Activated effector memory CD4-positive, alpha-beta T cell treated with anti-CD3 and anti-CD28 coated beads, Interleukin-2, amount 50 U/mL, for 16 hours (primary cell): ENCODE measurements around the gene MYL12B.
"Not testable (repeated sequence)": the region's sequence is repeated elsewhere in the genome, so short reads cannot be mapped to it uniquely, and the experiment has no call there.

Experiments
- DNase-seq: peaks from one replicate; pipeline ENCODE4 v3.0.0-alpha.2; 2020

Gene MYL12B

DNA sequence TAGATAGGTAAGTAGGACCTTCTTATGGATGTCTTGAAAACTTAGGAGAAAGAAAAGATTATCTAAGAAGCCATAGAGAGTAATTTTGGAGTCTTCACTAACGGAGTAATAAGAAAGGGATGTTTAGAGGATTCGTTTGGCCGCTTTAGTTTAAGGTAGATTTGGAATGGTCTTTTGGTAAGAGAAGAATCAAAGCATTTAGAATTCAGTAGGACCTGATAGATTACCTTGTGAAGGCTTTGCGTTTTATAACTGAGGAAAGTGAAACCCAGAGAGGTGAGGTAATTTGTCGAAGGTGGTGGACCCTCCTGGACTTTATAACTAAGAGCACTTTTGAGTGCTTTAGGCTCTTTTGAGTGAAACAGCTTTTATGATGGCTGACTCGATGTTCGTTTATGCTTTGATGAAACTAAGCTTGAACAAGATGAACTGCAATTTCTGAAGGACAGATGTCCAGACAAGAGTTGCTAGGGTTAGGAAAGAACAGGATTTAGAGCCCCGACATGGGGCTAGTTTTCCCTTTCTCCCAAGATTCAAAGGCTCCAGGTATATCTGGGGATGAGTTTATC is 1.3 kb downstream of the MYL12B start:
- no peak for DNase-seq

DNA sequence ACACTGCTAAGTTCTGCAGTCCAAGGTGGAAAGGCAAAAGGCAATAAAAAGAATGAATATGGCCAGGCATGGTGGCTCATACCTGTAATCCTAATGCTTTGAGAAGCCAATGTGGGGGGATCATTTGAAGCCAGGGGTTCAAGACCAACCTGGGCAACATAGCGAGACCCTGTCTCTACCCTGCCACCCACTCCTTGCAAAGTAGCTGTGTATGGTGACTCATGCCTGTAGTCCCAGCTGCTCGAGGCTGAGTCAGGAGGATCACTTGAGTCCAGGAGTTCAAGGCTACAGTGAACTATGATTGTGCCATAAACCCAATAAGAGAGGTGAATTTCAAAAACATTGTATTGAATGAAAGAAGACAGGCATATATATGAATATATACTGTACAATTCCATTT is 2.4 kb downstream of the MYL12B start:
- DNase-seq, result peak; percentile 69

DNA sequence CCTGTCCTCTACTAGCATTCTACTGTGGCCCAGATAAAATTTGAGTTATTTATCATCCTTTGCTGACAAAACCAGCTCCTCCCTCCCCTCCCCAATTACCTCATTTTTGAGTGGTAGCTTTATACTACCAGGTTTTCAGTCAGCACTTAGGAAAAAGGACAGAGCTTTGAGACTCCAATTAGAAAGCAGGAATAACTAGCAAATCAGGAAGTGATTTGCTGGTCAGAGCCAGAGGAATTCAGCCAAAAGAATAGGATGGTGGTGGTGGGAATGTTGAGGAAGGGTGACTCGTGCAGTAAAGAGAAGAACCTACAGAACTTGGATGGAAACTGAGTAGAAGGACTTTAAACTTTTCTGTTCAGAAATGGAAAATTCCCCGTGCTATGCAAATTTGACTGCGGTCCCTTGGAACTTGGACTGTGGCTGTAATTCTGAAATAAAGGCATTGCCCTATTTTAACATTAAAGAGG is 3.7 kb downstream of the MYL12B start:
- DNase-seq, result no peak

DNA sequence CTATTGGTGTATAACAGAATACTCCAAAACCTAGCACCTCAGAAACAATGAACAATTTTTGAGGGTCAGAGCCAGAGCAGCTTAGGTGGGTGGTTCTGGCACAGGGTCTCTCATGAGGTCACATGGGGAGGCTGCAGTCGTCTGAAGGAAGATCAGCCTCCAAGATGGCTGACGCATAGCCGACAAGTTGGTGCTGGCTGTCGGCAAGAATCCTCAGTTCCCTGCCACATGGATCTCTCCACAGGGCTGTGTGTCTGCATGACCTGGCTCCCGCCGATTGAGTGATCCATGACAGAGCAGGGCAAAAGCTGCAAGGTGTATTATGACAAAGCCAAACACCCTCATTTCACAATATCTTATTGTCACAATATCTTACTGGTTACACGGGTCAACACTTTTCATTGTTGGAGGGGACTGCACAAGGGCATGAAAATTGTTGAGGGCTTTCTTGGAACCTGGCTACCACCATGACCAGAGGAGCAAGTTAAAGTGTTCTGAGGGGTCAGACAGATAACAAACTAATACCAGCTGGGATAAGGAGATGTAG is 4.2 kb downstream of the MYL12B start:
- no peak for DNase-seq

GRCh38 chr18:3268306-3268705 is 6.4 kb downstream of the MYL12B start:
- no peak for DNase-seq

GRCh38 chr18:3269241-3269913 is 7.4 kb downstream of the MYL12B start:
- no peak for DNase-seq

DNA sequence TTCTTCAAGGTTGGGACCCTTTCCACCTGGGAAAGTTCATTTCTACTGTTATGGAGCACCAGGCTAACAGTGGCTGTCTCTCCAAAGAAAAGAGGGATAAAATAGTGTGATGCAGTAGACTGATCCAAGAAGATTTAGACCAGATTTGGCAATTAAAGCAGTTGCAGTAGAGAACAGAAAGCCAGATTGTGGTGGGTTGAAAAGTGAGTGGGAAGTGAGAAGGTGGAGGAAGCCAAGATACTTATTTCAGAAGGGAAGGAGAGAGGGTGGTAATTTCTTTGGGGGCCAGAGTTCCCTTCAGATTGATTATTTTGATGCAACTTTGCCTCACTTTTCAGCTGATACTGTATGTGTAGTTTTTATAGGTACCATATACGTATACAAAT is 8.0 kb downstream of the MYL12B start:
- DNase-seq, result no peak

DNA sequence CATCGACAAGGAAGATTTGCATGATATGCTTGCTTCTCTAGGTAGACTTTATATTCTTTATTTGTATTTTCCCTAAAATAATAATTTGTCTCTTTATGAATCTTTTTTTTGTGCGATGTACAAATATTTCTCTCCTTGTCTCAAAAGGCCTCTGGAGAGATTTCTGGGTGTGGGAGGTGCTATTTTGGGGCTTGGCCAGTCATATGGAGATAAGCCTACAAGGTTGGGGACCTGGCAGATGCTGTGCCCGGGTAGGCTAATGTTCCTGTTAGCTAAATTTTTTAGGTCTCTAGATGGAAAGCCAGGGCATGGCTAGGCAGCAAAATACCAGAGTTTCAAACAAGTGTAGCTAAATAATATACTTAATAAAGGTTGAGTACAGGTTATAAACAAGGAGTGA is 11.1 kb downstream of the MYL12B start:
- DNase-seq, result no peak

DNA sequence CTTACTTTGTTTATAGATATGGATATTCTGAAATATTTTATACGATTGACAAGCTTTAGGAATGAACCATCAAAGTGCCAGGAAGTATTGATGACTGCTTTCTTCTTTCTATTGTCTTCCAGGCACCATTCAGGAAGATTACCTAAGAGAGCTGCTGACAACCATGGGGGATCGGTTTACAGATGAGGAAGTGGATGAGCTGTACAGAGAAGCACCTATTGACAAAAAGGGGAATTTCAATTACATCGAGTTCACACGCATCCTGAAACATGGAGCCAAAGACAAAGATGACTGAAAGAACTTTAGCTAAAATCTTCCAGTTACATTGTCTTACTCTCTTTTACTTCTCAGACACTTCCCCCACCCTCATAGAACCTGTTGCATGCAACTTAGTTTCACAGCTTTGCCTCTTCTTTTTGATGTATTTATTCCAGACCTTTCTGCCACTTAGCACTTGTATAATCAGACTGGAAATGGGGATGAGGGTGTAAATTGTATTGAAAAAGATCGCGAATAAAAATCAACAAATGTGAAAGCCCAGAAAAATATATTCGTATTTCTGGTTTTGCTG is 15.8 kb downstream of the MYL12B start:
- DNase-seq, result not testable (repeated sequence)

DNA sequence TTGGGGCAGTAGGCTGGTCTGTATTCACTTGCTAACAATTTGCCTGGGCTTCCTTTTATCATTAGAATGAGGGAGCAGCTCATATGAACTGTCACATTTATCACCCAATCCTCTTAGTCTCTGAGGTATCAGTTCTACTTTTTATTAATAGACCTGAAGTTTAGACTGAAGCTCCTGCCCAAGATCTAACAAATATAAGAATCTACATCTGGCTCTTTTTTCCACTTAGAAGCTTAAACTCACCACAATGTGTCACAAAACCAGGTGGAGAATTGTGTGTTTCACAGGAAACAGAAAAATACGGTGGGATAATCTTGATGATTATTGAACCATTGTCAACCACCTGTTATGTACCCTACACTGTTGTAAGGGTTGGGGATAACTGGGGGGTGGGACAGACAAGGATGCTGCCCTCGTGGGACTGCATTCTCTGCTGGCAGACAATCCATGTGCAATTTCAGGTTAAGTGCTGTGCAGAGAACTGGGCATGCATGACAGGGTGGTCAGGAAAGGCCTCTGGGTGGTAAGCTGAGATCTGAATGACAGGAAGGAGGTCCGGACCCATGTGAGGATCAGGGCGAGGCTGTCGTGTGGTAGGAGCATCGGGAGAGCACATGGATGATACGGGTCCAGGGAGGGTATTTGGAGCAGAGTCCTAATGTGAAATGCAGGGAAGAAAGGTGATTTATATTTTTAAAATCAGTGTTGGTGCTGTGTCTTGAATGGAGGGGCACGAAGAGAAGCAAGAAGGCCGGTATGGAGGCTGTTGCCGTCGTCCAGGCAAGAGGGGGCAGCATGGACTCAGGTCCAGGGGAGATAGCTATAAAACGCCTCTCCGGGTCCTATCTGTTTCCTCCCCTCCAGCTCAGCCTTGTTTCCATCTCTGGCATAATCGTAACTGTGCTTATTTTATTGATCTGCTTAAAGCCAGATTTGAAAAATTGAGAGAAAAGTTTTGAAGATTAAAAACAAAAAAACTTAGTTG is 17.6 kb downstream of the MYL12B start:
- no peak for DNase-seq

DNA sequence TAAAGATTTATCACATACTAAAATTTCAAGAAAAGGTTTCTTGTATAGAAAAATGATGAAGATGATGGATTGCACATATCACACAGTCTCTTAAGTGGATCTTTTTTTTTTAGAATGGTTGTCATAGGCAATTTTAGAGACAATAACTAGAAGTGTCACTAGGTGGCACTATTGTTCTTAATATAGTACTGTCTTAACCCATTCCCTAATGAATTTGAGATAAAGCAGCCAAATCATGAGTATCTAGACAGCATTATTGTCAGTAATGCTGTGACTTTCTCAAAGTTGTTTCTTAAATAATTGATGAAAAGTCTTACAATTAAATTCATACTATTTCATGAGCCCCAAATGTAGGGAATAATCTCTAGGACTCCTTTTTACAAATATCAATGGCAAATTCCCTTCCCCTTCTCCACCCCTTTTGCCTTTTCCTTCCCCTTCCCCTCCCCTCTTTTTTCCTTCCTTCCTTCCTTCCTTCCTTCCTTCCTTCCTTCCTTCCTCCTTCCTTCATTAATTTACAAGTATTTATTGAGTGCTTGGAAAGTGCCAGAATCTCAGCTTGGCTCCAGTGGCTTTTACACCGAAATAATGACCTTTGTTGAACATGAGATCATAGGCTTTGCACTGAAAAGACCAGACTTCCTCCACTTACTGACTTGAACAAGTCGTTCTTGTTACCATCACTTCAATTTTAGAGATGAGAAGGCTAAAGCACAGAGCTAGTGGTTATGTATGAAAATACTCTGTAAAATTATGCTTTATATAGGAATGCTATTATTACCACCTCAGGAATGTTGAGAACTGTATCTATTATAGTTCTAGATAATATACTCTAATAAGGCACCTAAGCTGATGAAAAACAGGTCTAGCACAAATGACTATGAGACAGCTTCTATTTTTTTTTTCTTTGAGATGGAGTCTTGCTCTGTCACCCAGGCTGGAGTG is 19.8 kb downstream of the MYL12B start:
- DNase-seq, result no peak

DNA sequence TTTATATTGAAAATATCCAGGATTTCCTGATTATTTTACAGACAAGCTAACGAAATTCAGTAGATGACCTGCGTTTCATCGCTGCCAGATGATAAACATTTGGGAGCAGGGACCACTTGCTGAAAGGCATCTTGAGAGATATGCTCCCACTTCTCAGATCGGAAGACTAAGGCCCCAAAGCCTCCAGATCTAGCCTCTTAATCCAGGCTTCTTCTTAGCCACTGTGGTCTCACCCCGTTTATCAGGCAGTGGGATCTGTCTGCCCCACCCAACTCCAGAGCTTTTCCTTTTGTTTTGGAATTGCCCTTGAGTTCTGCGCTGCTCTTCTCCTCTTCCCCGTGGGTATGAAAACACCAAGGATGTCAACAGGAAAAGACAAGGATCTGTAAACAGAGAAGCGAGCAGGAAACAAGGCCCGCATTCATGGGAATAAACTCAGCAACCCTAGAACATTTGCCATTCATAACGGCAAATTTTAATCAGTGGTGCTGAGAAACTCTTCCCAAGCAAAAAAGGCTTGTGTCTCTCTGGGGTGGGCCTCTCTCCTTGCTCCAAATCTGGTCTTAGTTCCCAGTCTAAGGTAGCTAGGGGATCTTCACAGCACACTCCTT is 21.4 kb downstream of the MYL12B start:
- no peak for DNase-seq

GRCh38 chr18:3283908-3284307 is 22.0 kb downstream of the MYL12B start:
- no peak for DNase-seq

DNA sequence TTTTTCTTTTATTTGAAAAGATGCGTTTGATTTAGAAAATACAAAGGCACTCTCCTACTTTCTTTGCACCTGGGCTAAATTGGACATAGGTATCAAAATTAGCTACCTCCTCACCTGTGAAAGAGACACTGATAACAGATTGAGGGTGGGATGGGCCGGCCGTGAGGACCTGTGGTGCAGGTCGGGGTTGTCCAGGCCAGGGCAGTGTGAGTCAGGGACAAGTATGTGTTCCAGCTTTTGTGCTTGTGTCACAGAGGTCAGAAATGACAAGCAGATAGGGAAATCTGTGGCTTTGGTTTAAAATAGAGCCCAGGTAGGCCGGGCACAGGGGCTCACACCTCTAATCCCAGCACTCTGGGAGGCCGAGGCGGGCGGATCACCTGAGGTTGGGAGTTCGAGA is 22.6 kb downstream of the MYL12B start:
- DNase-seq, result no peak

DNA sequence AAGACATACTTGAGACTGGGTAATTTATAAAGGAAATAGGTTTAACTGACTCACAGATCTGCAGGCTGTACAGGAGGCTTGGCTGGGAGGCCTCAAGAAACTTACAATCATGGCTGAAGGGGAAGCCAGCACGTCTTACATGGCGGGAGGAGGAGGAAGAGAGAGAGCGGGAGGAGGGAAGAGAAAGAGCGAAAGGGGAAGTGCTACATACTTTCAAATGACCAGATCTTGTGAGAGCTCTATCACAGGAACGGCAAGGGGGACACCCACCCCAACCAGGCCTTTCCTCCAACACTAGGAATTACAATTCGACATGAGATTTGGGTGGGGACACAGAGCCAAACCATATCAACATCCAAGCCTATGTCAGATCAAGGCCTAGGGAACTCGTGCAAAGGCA is 24.2 kb downstream of the MYL12B start:
- no peak for DNase-seq

DNA sequence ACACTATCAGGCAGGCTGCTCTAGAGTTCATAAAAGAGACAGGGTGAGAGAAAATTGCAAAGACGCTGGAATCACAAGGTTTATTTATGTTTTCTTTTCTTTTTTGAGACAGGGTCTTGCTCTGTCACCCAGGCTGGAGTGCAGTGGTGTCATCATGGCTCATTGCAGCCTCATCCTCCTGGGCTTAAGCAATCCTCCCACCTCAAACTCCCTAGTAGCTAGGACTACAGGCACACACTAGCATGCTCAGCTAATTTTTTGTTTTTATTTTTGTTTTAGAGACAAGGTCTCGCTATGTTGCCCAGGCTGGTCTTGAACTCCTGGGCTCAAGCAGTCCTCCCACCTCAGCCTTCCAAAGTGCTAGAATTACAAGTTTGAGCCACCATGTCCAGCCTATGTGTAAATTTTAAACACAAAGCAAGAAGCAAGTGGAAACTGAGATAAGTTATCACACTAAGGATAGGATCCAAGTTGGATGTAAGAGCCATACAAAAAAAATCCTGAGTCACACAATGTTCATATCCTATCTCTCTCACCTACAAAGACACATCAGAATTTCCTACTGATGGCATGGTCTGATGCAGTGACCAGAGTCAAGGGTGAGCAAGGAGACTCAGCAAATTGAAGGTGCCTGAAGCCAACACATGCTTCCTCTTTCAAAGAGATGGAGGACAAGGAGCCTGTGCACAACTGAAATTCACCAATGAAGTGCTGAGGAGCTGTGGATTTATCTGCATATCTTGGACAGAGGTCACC is 31.4 kb downstream of the MYL12B start:
- DNase-seq, result no peak

DNA sequence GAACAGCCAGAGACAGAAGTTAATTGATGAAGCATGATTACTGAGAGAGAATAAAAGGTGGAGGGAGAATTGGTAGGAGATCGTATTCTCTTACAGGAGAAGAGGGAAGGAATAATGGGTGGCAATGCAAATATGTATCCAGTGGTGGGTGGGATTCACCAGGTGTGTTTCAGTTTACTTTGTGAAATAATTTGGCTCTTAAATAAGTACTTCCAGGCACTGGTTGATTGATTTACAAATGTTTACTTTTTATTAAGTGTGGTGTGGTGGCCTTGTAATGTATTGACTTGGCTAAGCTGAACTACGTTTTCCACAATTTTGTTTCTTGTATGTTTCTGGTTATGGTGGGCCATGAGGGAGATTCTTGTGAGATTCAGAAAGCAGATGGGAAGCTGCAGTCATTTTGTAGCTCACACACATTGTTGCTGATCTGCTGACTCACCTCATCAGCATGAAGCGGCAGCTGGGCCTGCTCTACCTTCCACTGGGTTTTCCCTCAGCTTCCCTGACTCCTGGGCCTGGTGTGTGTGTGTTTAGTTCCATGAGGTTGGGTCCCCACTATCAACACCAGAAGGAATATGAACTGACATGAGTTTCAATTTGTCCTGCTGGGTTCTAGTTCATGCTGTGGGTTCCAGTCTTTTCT is 32.6 kb downstream of the MYL12B start:
- no peak for DNase-seq

GRCh38 chr18:3297025-3297984 is 35.4 kb downstream of the MYL12B start:
- peak; percentile 98 for DNase-seq

GRCh38 chr18:3304832-3305231 is 42.9 kb downstream of the MYL12B start:
- no peak for DNase-seq
